Trophoblast cell (in vitro differentiated cells and primary cell): Measurements from ENCODE around the gene ZNF277.

ENCODE experiments used
- DNase-seq, 2 donors: peaks; one replicate each; pipeline ENCODE4 v3.0.0-alpha.2; 2016
- H2AFZ ChIP-seq: 2 replicates; pipeline ENCODE4 v1.6.1; 2013; ENCODE audit warnings: low read length, moderate library complexity, mild to moderate bottlenecking; ENCODE audit not compliant: insufficient read depth, poor library complexity
- H2AK5ac ChIP-seq: 2 replicates; pipeline ENCODE4 v1.6.1; 2013; ENCODE audit warnings: mild to moderate bottlenecking, low read length
- H2BK120ac ChIP-seq: 2 replicates; pipeline ENCODE4 v1.6.1; 2013; ENCODE audit warnings: low read length, mild to moderate bottlenecking, moderate library complexity; ENCODE audit not compliant: insufficient read depth, poor library complexity
- H2BK12ac ChIP-seq: 2 replicates; pipeline ENCODE4 v1.6.1; 2013; ENCODE audit warnings: mild to moderate bottlenecking, low read length, moderate library complexity
- H2BK5ac ChIP-seq: 2 replicates; pipeline ENCODE4 v1.6.1; 2013; ENCODE audit warnings: low read length, low read depth, moderate library complexity, mild to moderate bottlenecking; ENCODE audit not compliant: poor library complexity
- H3K14ac ChIP-seq: 2 replicates; pipeline ENCODE4 v1.6.1; 2013; ENCODE audit warnings: mild to moderate bottlenecking, low read length
- H3K18ac ChIP-seq: 2 replicates; pipeline ENCODE4 v1.6.1; 2013; ENCODE audit warnings: mild to moderate bottlenecking, low read length
- H3K23ac ChIP-seq: 2 replicates; pipeline ENCODE4 v1.6.1; 2013; ENCODE audit warnings: low read length
- H3K27ac ChIP-seq: 2 replicates; pipeline ENCODE4 v1.5.1; 2013; ENCODE audit warnings: low read depth, mild to moderate bottlenecking, inconsistent platforms, low read length, moderate library complexity
- H3K27me3 ChIP-seq: 2 replicates; pipeline ENCODE4 v1.6.1; 2013; ENCODE audit warnings: inconsistent platforms, mild to moderate bottlenecking, low read length, moderate library complexity; ENCODE audit not compliant: insufficient read depth
- H3K36me3 ChIP-seq, 2 experiments: 1 replicate in 1 of 2; 2 replicates in 1 of 2; pipeline ENCODE4 v1.6.1; 2013; ENCODE audit warnings: low read length in 2 of 2, mild to moderate bottlenecking in 2 of 2, moderate library complexity in 1 of 2; ENCODE audit not compliant: insufficient read depth in 2 of 2, control insufficient read depth in 1 of 2
- H3K4ac ChIP-seq: 2 replicates; pipeline ENCODE4 v1.6.1; 2013; ENCODE audit warnings: low read depth, mild to moderate bottlenecking, low read length, moderate library complexity
- H3K4me1 ChIP-seq, 2 experiments: 1 replicate in 1 of 2; 2 replicates in 1 of 2; pipeline ENCODE4 v1.6.1; 2013; ENCODE audit warnings: low read length in 2 of 2, mild to moderate bottlenecking in 2 of 2, moderate library complexity in 1 of 2; ENCODE audit not compliant: insufficient read depth in 2 of 2, control insufficient read depth in 1 of 2
- H3K4me2 ChIP-seq: 2 replicates; pipeline ENCODE4 v1.6.1; 2013; ENCODE audit warnings: inconsistent platforms, mild to moderate bottlenecking, low read length, moderate library complexity
- H3K4me3 ChIP-seq: 2 replicates; pipeline ENCODE4 v1.5.1; 2013; ENCODE audit warnings: mild to moderate bottlenecking, low read depth, low read length, inconsistent platforms
- H3K79me1 ChIP-seq: one replicate; pipeline ENCODE4 v1.6.1; 2013; ENCODE audit warnings: low read length
- H3K79me2 ChIP-seq: 2 replicates; pipeline ENCODE4 v1.6.1; 2013; ENCODE audit warnings: low read length, mild to moderate bottlenecking; ENCODE audit not compliant: control insufficient read depth, insufficient read depth, poor library complexity
- H3K9ac ChIP-seq: 2 replicates; pipeline ENCODE4 v1.6.1; 2013; ENCODE audit warnings: mild to moderate bottlenecking, low read length
- H3K9me3 ChIP-seq: 2 replicates; pipeline ENCODE4 v1.6.1; 2013; ENCODE audit warnings: low read depth, mild to moderate bottlenecking, control low read depth, inconsistent platforms, low read length; ENCODE audit not compliant: insufficient read depth
- H4K12ac ChIP-seq: 2 replicates; pipeline ENCODE4 v1.6.1; 2013; ENCODE audit warnings: low read depth, mild to moderate bottlenecking, low read length, moderate library complexity
- H4K8ac ChIP-seq: 2 replicates; pipeline ENCODE4 v1.6.1; 2013; ENCODE audit warnings: low read depth, mild to moderate bottlenecking, low read length, moderate library complexity
- H4K91ac ChIP-seq: one replicate; pipeline ENCODE4 v1.6.1; 2013; ENCODE audit warnings: low read depth, mild to moderate bottlenecking, low read length, moderate library complexity
- WGBS: extraction: QIAGEN DNeasy Blood & Tissue Kit; methylation state at CpG from one replicate; pipeline ENCODE4 v1.1.7; 2013; ENCODE audit warnings: missing lambda C conversion rate; ENCODE audit not compliant: insufficient read length, insufficient coverage; ENCODE audit errors: extremely low coverage; 5-methylcytosine and 5-hydroxymethylcytosine counted together

Gene ZNF277

GRCh38 chr7:112334366-112334765 is 127.9 kb downstream of the ZNF277 start:
- Histone ChIP-seq H2AFZ (no peak overlapping the region), H3K79me2 (no peaks in the 10 kb centered on the region), H3K9me3 (no peaks in the 10 kb centered on the region), H3K4me1 (peaks cover 0 to 5% of the 10 kb centered on the region in 2 experiments), H3K36me3 (no peaks in the 10 kb centered on the region), H3K4me3 (no peak overlapping the region), H3K4me2 (no peak overlapping the region), H4K8ac (no peak overlapping the region), H3K27ac (no peak overlapping the region), H3K27me3 (no peaks in the 10 kb centered on the region), H2AK5ac (no peak overlapping the region), H4K91ac (no peak overlapping the region), H3K79me1 (no peaks in the 10 kb centered on the region), H3K14ac (no peak overlapping the region), H4K12ac (no peak overlapping the region), H3K4ac (no peak overlapping the region), H3K23ac (no peak overlapping the region), H2BK12ac (no peak overlapping the region), H3K9ac (no peak overlapping the region), H3K18ac (no peak overlapping the region), H2BK5ac (no peak overlapping the region), H2BK120ac (no peak overlapping the region)
- DNase-seq: no peak
- whole genome bisulfite sequencing: no CpG with 5 or more reads among the region's 1 CpG

DNA sequence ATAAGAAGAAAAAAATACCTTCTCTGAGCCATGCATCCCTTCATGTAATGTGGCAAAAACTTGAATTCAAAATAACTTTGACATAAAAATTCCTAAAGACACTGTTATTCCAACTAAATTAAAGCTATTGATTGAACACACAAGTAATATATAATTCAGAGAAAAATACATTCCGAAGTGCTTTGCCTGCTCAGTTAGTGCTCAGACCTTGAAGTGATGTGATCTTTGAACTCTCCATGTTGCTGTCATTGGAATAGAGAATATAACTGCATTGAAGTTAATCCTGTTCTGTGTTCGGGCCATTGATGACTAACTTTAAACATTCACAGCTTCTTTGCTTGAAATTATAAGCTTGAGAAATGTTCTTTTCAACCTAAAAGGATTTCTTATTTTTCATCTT is 129.8 kb downstream of the ZNF277 start:
- DNase-seq: no peak
- no peak overlapping the region for H3K23ac ChIP-seq
- WGBS: no CpG with 5 or more reads among the region's 2 CpGs
- H4K12ac ChIP-seq: no peak overlapping the region
- no peak overlapping the region for H2BK120ac ChIP-seq
- H2BK5ac ChIP-seq: no peak overlapping the region
- H3K27me3 ChIP-seq: no peaks in the 10 kb centered on the region
- H3K14ac ChIP-seq: no peak overlapping the region
- H3K79me1 ChIP-seq: no peaks in the 10 kb centered on the region
- H2BK12ac ChIP-seq: no peak overlapping the region
- no peak overlapping the region for H3K4ac ChIP-seq
- H3K36me3 ChIP-seq: no peaks in the 10 kb centered on the region
- H4K8ac ChIP-seq: no peak overlapping the region
- no peaks in the 10 kb centered on the region for H3K79me2 ChIP-seq
- no peak overlapping the region for H3K9ac ChIP-seq
- H2AFZ ChIP-seq: no peak overlapping the region
- H4K91ac ChIP-seq: no peak overlapping the region
- no peak overlapping the region for H3K18ac ChIP-seq
- H3K9me3 ChIP-seq: no peaks in the 10 kb centered on the region
- no peak overlapping the region for H3K4me2 ChIP-seq
- H3K27ac ChIP-seq: no peak overlapping the region
- H3K4me3 ChIP-seq: no peak overlapping the region
- H2AK5ac ChIP-seq: no peak overlapping the region
- H3K4me1 ChIP-seq: peaks cover 0 to 5% of the 10 kb centered on the region in 2 experiments

DNA sequence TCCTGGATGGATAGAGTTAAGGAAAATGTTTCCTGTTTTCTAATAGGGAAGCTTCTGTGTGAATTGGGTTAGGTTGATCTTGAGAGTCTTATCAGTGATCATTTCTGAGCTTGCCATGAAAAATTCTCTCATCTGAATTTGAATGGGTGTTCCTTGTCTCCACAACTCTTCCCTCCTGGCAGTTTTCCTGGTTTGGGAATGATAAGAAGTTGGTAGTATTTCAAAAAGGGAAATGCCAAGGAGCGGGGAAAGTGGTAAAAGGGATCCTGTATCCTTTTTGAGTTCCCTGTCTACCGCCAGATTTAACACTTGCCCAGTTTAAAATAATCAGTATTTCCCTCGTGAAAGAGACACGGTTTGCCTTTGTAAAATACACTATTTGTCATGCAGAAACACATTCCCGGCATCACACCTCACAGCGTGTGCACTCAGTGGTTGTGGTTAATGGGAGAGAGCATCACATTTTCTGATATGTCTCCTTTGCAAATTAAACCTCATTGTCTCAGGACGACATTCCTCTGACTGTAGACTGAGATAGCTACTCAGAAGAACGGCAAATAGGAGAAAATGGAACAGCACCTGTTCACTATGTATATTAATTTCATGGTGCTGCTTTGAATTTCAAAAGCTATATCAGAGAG is 130.6 kb downstream of the ZNF277 start:
- Histone ChIP-seq H3K79me1 (no peaks in the 10 kb centered on the region), H2BK12ac (no peak overlapping the region), H3K27me3 (no peaks in the 10 kb centered on the region), H2AK5ac (no peak overlapping the region), H3K36me3 (peaks cover under 1 to 2% of the 10 kb centered on the region in 2 experiments), H3K9ac (no peak overlapping the region), H4K8ac (no peak overlapping the region), H2BK120ac (no peak overlapping the region), H3K4me2 (no peak overlapping the region), H4K91ac (no peak overlapping the region), H3K27ac (no peak overlapping the region), H3K18ac (no peak overlapping the region), H3K4ac (no peak overlapping the region), H3K9me3 (no peaks in the 10 kb centered on the region), H3K23ac (no peak overlapping the region), H4K12ac (no peak overlapping the region), H3K4me3 (no peak overlapping the region), H2BK5ac (no peak overlapping the region), H2AFZ (no peak overlapping the region), H3K14ac (no peak overlapping the region), H3K4me1 (peaks cover 0 to 5% of the 10 kb centered on the region in 2 experiments), H3K79me2 (no peaks in the 10 kb centered on the region)
- WGBS: no CpG with 5 or more reads among the region's 8 CpGs
- no peak for DNase-seq

DNA sequence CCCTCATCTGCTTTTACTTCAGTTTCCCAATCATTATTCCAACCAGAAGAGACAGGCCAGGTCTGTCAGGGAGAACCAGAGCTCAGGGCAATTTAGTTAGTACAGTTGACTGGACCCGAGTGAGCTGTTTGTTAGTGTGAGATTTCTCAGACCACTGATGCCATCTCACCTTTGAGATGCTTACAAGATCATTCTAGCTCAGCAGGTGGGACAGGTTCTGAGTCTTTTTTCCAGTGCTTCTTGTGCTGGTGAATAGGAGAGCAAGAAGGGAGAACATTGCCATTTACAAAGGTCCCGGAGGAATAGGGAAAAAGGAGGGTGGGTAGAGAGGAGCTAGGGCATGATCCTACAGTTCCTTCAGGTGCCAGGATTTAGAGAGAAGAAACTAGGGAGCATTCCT is 131.4 kb downstream of the ZNF277 start:
- no peaks in the 10 kb centered on the region for H3K79me1 ChIP-seq
- H4K91ac ChIP-seq: no peak overlapping the region
- no peaks in the 10 kb centered on the region for H3K27me3 ChIP-seq
- no peaks in the 10 kb centered on the region for H3K9me3 ChIP-seq
- no peak overlapping the region for H2BK12ac ChIP-seq
- H4K8ac ChIP-seq: no peak overlapping the region
- H4K12ac ChIP-seq: no peak overlapping the region
- H3K4me3 ChIP-seq: no peak overlapping the region
- no peaks in the 10 kb centered on the region for H3K79me2 ChIP-seq
- no peak overlapping the region for H3K18ac ChIP-seq
- H3K14ac ChIP-seq: no peak overlapping the region
- no peak overlapping the region for H3K4ac ChIP-seq
- no CpG with 5 or more reads among the region's 2 CpGs for WGBS
- H2BK5ac ChIP-seq: no peak overlapping the region
- H3K23ac ChIP-seq: no peak overlapping the region
- no peak overlapping the region for H3K4me2 ChIP-seq
- H2AK5ac ChIP-seq: no peak overlapping the region
- no peak for DNase-seq
- H2BK120ac ChIP-seq: no peak overlapping the region
- H3K4me1 ChIP-seq: peaks cover 0 to 5% of the 10 kb centered on the region in 2 experiments
- H3K36me3 ChIP-seq: peaks cover 2% of the 10 kb centered on the region in 2 experiments
- no peak overlapping the region for H2AFZ ChIP-seq
- no peak overlapping the region for H3K9ac ChIP-seq
- H3K27ac ChIP-seq: no peak overlapping the region
